Stimulated activated CD8-positive, alpha-beta memory T cell treated with anti-CD3 and anti-CD28 coated beads, Interleukin-12 subunit alpha, Interleukin-12 subunit beta, amount 100 ng/mL, for 1 hour (primary cell): ENCODE results near the gene ERP27.

Source experiments
- DNase-seq: peaks from one replicate; pipeline ENCODE4 v3.0.0-alpha.2; 2020; ENCODE audit warnings: low read depth

ERP27 gene

DNA sequence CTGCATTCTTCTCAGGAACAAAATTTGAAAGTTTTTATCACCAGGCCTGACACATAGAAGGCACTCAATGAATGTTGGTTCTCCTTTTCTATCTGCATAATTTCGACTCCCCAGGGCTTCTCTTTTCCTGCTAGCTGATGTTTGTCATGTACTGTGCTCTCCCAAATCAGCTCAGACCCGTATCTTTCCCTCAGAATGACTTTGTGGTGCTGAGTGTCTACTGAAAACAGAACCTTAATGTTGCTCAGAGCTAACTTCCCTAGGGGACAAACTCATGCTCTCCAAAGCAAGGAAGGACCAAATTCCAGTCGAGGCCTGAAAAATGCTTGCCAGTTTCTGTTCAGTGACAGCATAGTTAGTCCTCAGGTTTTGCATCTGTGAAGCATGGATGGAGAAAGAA lies 21.1 kb upstream of the ERP27 start:
- no peak for DNase-seq

DNA sequence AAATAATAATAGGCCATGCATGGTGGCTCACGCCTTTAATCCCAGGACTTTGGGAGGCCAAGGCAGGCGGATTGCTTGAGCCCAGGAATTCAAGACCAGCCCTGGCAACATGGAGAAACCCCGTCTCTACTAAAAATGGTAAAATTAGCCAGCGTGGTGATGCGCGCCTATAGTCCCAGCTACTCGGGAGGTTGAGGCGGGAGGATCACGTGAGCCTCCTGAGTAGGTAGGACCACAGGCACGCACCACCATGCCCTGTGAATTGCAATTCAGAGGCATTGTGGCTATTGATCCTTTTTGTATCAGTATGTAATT lies 20.7 kb upstream of the ERP27 start:
- no peak for DNase-seq

DNA sequence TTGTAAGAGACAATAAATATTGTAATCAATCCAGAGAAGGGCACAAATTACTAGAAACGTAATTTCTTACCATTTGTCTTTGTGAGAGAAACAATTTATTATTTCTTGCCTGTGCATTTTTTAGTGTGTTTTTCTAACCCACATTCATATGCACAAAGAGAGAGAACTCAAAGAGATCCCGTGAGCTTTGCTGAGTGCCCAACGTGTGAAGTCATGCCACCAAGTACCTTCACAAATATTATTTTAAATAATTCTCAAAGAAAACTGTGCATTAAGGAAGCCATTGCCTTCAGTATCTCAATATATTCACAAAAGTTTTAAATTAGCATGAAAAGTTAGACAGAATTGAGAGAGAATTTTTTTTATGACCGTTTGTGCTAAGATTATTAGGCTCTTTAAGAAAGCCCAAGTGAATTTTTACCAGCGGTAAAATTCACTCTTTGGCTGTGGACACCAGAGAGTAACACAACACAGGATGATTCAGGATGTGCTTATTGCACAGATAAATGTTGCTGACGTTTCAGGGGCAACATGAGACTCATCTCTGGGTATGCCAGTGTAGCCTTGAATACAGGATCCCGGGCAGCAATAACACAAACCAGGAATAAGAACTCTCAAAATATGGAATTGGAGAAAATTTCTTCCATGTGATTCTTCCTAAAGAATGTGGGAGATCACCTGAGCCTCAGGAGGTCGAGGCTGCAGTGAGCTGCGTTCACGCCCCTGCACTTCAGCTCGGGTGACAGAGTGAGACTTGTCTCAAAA lies 20.2 kb upstream of the ERP27 start:
- DNase-seq, result no peak

DNA sequence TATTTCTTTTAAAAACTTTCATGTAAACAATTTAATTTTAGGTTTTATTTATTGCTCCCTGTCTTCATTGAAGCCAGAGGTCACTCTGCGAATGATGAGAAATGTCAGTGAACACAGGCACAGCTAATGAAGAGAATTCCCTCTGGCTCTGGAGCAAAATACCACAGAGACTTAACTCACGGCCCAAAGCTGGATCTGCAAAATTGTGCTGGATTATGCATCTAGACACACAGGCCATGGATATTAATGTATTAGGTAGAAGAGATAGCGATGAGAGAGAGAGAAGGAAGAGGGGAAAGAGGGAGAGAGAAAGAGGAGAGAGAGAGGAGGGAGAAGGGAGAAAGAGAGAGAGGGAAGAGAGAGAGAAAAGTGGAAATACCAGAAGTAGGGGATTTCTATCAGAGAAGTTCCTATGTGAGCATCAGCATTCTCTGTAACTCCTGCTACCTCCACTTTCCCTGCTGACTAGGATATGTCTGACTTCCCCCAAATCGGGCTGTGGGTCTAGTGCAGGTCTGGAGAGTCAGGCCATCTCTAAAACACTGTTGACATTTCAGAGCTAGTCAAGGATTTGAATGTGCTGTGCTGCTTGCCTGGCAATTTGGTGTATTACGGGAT lies 19.3 kb upstream of the ERP27 start:
- no peak for DNase-seq

DNA sequence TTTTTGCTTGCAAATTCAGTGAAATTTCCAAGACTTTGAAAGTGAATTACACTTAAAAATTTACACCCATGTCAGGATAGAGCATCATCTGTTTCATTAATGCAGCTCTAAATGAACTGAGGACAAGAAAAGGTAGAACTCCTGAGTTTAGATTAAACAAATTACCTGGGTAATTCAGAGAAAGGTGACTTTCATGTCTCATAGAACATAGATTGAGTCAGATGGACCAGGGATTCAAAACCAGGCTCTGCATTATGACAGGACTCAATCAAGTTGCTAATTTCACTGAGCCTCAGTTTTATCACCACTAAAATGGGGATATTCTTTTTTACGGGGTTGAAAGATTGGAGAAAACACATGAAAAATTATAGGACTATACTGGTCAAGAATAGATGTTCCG lies 18.6 kb upstream of the ERP27 start:
- DNase-seq, result no peak

DNA sequence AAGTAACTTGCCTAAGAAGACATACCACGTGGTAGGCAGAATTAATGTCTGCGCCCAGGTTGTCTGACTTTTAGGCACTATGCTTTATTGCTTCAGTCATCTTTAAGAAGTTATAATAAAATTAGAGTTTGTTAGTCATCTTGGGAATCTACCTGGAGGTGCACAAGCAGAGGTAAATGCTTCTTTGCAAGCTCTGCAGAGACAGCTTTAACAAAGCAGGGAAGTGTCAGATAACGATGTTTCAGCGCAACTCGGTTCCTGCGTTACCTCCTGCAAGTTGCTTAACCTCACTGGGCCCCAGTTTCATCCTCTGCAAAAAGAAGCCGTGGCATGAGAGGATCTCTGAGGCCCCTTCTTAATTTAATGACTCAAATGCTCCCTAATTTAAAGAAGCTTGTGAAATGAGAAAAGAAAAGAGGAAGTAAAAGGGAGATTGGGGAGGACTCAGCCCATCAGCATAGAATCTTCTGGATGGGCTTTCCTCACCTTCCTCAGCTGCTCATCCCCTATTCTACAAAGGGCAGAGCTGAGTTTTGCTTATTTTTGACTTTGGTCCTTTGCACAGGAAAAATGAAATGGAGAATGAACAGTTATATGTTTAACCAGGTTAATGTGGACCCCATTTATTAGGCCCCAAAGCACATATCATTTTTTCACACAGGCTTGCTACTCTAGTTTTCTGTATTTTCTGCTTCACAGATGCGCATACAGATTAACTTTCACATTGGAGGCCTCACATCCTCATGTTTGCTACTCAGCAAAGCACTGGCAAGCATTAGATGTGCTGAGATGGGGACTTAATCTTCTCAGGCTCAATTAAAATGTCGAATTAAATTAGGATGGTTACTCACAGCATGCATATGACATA lies 17.9 kb upstream of the ERP27 start:
- no peak for DNase-seq

DNA sequence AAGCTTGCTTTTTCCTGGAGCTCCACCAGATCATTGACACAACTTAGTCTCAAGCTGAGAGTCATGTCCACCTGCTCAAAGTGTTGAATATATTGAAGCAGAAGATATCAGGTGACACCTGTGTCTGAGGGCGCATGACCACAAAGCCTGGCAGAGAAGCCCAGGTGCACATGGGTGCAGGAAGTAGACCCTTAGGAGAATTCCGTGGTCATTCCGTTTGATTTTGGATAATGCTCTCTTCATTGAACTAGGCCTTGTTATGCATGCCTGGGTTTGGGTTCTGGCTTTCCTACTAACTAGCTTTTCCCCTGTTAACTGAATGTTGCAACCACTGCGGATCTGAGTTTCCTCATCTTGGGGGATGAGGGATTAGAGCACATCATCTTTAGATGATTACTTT lies 15.9 kb upstream of the ERP27 start:
- DNase-seq, result no peak

DNA sequence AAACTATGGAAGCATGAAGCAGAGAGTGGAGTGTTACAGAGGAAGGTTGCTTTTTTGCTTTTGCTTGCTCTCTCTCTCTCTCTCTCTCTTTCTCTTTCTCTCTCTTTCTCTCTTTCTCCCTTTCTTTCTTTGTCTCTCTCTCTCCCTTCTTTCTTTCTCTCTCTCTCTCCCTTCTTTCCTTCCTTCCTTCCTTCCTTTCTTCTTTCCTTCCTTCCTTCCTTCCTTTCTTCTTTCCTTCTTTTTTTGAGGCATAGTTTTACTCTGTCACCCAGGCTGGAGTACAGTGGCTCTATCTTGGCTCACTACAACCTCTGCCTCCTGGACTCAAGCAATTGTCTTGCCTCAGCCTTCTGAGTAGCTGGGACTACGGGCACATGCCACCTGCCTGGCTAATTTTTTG lies 15.4 kb upstream of the ERP27 start:
- no peak for DNase-seq

DNA sequence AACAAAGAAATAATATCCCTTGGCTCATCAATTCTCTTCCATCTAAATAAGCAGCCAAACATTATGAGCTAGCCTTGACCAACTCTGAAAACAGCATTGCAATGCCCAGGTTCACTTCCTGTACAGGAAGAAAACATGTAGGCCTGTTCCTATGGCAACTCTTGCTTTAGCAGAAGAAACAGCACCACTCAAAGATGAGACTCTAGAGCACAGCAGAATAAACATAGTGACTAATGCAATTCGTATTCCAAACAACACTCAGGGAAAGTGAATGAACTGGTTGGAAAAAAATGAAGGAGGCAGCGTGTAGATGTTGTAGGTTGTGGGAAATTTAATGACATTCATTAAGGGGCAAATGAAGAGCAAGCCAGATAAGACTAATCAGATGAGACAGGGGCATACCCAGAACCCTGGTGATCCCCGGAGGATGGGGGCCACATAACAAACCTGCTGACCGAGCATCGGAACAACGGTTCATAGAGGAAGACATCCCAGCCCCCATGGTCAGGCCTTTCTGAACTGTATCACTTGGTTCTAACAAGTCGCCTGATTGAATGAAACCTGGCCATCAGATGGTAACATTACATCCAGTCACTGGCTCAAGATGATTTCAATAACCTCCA lies 14.1 kb upstream of the ERP27 start:
- DNase-seq, result no peak

DNA sequence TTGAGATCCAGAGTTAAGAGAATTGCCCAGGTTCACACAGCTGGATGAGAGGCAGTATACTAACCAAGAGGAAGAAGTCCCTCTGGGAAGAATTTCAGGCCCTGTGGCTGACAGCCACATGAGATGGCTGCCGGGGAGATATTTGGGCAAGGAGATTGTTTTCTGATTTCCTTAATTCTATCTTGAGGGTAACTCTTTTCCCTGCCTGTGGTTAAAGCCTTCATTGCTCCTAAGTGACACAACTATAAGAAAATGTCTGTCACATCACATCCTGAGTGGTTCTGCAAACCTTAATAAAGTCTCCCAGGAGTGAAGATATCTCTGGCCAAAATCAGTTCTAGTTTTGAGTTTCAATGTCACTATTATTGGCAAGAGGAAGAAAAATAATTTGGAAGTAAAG lies 13.5 kb upstream of the ERP27 start:
- no peak for DNase-seq

DNA sequence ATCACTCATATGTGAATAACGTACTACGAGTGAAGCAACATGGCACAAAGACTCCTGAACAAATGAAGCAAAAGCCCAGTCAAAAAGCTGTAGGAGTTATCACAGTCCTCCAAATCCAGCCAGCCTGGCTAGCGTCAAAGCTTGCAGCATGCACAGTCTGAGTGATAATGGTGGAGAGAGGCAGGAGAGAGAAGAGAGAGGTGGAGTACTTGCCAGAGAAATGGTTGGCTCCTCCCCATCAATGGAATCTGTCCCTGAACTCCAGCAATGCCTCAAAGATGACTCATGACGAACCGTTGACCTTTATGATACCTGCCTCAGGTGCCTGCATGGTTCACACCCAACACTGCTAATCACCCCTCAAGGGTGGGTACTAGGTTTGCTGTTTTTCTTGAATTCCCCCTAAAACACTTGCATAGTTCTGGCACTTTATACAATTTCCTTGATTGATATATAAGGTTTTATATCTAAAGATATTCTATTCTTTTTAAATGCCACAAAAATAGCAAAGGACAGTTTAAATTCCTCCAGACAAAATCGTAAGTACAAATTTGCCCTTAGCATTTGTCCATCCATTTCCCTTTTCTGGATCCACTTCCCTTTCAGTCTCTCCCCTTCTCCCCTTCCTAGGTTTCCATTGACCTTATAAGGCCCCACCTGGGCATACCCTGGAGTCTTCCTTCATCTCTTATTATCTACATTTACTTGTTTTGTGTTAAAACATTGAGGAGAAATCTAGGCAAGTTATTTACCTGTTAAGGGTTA lies 12.8 kb upstream of the ERP27 start:
- no peak for DNase-seq

DNA sequence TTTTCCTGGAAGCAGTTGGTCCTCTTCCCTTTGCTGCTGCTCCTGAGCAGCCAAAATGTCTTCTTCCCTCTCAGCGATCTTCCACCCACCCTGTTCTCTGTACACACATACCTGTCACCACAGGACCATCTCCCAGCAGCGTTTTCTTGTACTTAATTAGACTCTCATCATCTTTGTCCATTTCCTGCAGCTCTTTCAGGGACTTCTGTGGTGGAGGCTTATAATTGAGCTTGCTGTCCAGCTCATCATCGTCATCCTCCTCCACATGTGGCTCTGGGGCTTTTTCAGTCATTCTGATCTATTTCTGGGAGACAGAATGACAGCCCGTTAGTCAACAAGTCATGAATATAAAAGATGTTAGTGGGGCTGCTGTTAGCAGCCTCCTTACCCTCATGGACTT lies 12.1 kb upstream of the ERP27 start:
- no peak for DNase-seq

DNA sequence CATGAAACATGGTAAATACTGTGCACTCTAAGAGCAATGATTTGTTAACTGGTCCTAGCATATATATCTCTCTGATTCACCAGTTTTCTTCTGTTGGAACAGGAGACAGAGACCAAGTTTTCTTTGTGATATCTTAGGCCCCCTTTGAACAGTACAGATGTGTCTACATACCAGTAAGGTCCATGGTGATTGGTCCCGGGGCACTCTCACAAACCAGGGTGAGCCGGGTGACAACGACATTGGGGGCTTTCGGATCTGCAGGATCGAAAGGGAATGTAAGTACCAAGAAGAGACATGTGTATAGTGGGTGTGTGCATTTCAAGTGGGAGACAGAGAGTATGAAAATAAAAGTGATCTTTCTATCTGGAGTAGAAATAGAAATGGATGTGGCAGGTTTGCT lies 11.3 kb upstream of the ERP27 start:
- DNase-seq, result no peak

DNA sequence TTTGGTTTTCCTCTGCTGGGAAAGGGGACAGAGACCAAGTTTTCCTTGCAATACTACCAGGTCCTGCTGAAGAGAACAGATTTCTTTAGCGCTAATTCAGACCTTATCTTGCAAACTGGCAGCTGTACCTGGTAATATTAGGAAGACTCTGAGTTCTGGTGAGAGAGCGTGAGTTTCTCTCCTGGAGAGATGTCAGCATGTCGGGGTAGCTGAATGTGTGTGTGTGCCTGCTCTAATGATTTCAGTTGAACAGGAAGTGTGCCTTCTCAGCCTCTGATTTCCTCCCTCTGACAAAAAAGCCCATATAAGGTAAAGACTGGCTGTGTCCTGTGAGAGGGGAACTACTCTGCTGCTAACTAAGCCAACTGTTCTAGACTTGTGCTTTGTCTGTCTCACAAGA lies 10.3 kb upstream of the ERP27 start:
- DNase-seq, result peak; percentile 34

DNA sequence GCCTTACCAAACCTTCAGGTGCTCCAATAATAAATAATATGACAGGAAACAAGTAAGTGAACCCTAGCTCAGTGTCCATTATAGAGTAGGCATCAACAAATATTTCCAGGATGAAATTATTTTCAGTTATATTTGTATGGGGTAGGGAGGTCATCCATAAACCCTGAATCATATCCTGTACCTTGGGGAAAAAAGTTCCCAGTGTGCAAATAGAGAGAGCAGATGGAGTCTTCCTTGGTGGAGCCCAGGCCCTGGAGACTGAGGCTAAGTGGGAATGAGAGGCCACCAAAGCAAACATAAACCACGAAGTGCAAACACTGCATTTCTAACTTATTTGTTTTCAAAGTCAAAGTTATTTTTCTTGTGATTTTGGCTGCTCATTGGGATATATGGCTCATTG lies 8.5 kb upstream of the ERP27 start:
- no peak for DNase-seq

DNA sequence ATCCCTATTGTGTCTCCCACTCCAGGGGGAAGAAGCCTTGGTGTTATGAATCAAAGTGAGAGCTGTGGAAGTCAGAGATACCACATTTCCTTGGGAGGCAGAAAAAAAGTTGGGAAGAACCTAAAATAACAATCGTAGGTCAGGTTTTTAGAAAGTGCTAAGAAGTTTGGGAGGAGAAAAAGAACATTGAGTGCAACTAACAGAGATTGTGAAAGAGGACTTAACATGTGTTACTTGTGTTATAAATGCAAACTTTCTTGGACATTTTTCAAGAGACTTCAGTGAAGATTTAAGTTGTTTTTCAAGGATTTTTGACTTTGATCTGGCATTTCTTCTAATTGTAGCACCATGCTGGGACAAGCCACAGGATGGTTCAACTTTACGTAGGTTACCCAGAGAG lies 7.8 kb upstream of the ERP27 start:
- DNase-seq, result no peak

DNA sequence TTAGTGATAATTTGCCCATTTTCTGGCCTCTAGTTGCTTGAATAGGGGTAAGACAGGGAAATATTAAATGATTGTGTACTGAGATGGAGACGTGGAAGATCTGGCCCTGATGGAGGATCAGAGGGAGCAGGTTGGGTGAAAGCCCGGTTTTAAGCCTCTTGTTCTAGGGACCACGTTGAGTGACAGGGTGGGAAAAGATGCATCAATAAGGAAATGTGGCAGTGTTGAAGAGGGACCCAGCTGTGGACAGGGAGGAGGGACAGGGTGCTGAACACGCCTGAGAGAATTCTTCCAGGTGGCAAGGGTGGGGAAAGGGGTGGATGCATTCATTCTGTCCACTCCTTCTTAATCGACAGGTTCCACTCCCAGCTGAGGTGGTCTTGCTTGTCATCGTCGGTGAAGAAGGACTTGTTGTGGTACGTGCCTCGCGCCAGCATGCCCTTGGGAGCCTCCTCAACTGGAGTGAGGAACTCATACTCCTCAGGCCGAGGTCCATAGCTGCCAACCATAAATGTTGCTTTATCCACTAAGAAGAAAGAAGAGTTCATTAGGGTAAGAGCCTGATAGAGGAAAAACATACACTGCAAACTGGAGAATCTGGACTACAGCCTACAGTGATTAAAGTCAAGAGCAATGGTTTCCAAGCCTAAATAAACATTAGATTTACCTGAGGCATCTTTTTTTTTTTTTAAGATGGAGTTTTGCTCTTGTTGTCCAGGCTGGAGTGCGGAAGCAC lies 4.0 kb upstream of the ERP27 start:
- DNase-seq, result no peak

DNA sequence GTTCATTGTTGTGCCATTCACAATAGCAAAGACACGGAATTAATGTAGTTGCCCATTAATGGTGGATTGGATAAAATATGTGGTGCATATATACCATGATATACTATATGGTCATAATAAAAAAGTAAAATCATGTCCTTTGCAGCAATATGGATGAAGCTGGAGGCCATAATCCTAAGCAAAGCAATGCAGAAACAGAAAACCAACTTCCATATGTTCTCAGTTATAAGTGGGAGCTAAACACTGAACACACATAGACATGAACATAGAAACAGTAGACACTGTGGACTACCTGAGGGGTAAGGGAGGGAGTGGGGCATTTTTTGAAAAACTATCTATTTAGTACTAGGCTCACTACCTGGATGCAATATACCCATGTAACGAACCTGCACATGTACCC lies 3.0 kb upstream of the ERP27 start:
- no peak for DNase-seq

DNA sequence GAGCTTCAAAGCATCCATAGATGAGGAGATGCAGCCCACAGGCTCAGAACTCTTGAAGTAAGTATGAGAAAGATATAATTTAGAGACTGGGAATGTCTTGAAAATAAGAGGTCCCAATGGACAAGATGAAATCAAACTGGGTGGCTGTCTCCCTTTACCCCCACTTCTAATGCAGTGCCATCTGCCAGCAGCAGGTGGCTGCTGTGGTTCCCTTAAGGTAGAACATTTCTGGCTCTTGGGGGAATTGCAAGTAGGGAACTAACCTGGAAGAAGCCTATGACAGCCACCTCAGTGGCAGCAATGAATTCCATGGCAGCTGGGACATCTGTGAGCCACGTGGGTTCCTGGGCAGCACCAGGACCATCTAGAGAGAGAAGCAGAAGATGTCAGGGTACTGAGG lies 648 bp downstream of the ERP27 start:
- no peak for DNase-seq

DNA sequence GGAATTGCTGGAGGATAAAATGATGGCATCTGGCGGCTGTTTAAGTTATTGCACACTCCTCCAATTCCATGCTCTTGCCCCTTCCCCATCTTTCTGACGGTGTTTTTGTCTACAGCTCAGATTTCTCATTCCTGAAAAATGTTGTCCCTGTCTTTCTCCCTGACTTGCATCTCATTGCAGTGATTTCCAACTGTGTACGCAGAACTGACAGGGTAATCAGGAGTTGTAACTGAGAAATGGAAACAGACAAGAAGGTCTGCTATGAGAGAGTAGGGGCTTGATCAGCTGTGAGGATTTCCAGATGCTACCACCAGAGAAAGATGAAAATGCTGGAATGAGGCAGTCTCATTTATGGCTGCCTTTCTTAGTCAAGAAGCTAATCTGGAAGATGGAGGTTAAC lies 1.3 kb downstream of the ERP27 start:
- DNase-seq, result no peak

DNA sequence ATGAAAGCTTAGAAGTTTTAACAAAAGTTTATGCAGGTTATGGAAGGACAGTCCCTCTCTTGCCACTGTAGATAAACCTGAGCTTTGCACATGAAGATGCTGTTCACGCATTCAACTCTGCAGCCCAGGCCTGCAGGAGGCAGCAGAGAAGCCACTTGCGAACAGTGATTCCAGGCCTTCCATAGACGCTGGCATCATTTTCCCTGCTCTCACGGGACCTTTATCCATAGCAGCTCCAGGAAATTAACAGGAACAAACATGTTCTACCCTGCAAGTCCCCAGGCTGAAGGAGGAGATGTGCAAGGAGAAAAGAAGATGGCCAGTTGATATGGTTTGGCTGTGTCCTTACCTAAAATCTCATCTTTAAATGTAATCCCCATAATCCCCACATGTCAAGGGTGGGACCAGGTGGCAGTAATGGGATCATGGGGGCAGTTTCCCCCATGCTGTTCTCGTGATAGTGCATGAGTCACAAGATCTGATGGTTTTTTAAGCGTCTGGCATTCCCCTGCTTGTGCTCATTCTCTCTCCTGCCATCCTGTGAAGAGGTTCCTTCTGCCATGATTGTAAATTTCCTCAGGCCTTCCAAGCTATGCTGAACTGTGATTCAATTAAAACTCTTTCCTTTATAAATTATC lies 2.0 kb downstream of the ERP27 start:
- no peak for DNase-seq
